Endometrium (tissue), 2 donors: ENCODE data around the gene CAPN5.
"Not testable (repeated sequence)": the region's sequence is repeated elsewhere in the genome, so short reads cannot be mapped to it uniquely, and the experiment has no call there.

Source experiments
- FAIRE-seq: peaks from 2 replicates; lab custom pipeline; 2012; peaks lifted over from hg19 to GRCh38; lab: Jason Lieb, UNC
- donor health status: control.
- donor health status: control.

CAPN5 gene

DNA sequence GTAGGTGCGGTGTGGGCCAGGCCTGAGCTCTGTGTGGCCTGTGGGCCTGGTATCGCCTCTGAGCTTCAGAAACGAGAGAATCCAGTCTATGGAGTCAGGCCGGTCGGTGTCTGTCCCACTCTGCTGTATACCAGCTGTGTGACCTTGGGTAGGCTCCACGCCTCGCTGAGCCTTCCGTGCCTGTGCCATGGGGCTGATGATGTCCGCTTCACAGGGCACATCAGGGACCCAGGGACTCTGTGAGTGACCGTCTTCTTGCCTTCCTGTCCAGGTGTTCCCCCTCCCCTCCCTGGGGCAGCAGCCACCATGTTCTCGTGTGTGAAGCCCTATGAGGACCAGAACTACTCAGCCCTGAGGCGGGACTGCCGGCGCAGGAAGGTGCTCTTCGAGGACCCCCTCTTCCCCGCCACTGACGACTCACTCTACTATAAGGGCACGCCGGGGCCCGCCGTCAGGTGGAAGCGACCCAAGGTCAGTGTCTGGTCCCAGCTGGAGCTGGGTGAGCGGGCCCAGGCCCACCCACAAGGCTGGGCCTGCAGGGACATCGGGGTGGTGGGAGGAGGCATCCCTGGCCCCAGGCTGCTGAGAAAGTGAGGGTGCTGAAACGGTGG is 17.9 kb downstream of the CAPN5 start:
- no peak for FAIRE-seq

DNA sequence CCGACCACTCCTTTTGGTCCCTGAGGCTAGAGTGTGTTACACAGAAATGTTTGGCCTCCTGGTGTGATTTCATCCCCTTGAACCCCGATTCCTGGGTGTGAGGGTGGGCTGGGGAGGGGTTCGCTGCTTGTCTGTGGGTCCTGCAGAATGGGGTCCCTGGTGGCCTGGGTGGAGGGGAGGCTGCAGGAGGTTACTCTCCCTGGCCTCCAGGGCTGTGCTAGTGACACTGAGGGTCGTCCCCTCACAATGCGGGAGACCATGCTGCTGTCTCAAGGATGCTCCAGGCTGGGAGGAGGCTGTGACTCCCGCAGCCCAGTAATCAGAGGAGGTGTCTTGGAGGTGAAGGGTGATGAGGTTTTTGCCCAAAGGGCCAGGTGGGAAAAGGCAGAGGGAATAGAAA is 18.9 kb downstream of the CAPN5 start:
- no peak for FAIRE-seq

DNA sequence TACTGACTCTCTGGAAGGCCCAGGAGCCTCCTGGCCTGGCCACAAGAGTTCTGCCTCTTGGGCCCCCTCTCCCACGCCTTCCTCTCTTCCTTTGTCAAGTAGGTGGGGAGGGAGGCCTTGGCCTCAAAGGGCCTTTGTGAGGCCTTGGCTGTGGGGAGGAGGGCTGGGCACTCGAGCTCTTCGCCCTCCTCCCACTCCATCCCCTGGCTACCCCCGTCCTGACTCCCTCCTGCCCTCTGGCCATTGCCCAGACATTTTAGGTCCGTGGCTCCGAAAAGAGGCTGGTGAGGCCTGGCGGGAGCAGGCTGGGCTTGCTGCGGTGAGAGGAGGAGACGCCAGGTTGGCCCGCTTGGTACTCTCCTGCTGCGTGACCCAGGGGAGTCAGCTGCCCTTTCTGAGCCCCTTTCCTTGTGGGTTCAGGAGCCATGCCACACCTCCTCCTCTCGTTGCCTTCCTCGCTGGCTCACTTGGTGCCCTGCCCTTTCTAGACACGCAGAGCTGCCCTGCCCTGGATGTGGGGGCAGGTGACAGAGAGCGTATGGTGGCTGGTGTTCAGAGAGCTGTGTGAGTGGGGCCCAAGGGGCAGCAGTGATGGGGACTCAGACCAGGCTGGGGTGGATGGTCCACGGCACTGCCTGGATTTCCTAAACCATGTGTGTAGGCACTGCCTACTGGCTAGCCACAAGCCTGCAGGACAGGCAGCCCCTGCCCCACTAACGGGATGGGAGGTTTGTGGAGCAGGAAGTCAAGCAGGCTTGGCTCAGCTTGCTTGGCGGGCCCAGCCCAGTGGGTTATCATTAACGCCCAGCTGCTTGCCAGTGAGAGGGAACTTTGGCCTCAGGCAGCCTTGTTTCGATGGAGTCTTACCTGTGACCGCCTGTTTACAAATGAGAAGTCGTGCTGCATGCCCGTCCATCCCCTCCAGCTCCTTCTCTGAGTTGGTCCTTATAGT is 20.0 kb downstream of the CAPN5 start:
- no peak for FAIRE-seq

DNA sequence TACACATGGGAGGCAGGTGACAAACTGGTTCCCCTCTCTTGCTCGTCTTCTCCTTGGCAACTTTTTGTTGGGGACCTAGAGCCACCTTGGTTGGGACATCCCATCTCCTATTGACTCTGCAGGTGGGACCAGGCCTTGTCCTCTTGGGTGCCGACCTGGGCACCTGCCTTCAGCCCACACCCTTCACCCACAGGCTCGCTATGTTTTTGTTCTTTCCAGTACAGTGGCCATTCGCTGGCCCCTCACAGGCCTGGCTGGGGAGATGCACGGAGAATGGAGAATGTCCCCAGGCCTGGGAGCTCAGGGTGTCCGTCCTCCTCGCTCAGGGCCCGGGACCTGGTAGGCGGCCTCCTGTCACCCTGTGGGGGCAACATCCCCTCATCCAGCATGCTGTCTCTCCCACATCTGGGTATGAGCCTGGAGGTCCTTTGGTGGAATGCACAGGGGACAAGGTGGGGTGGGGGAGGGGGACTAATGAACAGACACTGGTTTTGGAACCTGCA is 21.0 kb downstream of the CAPN5 start:
- no peak for FAIRE-seq

DNA sequence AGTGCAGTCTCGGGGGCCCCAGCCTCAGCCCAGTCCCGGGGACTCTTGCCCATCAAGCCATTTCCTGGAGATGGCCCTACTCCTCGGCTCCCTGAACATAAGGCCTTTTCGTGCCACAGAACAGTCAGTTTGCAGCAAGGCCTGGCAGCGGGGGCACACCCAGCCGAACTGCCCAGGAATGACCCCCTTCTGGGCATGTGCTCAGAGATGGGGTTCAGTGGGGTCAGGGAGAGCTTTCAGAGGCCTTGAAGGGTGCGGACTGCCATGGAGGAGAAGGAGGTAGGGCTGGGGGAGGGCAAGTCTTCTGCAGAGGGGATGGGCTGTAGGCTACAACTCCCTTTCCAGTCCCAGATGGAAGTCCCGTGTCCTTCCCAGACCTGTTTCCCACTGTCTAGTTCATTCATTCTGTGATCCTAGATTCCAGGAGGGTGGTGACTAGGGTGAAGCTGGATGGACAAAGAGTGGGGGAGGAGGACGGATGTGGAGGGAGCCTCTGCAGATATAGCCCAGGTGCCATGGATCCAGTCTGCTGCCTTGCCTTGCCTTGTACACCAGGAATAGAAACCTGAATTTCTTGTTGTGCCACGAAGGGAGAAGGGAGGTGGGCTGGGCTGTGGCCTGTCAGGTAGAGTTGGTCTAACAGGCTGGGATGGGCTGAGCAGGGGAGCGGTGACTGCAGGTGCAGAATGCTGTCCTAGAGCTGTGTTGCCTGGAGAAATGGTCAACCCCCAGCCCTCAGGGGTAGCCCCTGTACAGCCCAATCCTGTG is 21.6 kb downstream of the CAPN5 start:
- no peak for FAIRE-seq

DNA sequence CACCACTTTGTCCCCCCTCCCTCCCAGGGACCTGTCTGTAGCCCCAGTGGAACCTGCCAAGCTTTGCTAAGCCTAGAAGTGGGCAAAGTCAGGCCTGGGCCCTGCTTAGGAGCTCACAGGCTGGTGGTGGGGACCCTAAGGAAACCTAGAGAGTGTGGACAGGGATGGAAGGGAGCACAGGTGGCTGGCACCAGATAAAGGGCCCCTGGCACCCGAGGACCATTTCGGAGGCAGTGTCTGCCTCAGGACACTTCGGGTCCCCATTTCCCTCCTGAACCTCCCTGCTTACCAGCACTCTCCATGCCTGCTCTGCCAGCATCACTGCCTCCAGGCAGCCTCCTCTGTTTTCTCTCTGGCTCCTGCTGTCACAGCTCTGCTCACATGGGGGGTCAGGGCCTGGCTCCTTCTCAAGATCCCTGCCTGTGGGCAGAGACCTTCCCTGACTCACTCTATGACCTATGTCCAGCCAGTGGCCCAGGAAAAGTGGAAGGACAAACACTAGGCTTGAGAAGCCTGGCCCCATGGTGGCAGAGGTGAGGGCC is 22.3 kb downstream of the CAPN5 start:
- no peak for FAIRE-seq

DNA sequence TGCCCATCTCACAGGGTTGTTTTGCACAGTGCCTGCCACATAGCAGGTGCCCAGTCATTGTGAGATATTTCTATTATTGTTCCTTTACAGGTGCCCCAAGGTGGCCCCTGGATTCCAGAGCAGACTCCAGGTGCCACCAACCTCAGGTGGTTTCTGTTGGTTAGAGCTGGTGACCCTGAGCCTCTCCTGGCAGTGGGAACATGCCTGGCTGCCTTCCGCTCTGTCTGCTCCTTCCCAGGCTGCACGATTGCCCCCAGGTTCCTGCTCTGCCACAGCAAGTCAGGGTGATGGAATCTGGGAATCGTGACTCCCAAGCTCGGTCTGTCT is 23.2 kb downstream of the CAPN5 start:
- no peak for FAIRE-seq

DNA sequence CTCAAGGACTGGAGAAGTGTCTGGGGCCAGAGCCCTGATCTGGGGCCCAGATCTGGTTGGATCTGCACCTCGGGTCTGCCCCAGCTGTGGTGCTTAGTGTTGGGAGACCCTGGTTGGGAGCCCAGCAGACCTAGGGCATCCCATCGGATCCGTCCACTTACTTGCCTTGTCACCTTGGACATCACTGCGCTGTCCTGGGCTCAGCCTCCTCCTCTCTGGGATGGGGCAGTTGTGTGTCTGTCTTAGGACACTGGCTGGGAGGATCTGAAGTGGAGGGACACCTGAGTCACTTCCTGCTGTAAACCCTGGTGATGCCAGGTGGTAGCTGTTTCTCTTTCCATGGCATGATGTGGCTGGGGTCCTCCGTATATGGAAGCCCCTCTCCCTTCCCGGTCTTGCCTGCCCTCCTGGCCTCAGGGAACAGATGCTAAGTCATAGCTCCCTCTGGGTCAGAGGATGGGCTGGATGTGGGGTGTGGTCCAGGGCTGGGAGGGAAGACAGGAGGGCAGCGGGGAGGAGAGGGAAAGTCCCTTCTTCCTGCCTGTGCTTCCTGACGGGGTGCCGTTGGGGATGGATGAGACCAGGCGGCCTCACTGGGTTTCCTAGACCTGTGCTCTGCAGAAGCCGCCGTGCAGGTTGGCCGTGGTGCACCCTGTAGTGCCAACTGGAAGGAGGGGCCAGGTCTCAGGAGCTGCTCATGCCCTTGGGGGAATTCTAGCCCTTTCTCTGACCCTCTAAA is 23.8 kb downstream of the CAPN5 start:
- FAIRE-seq = no peak

DNA sequence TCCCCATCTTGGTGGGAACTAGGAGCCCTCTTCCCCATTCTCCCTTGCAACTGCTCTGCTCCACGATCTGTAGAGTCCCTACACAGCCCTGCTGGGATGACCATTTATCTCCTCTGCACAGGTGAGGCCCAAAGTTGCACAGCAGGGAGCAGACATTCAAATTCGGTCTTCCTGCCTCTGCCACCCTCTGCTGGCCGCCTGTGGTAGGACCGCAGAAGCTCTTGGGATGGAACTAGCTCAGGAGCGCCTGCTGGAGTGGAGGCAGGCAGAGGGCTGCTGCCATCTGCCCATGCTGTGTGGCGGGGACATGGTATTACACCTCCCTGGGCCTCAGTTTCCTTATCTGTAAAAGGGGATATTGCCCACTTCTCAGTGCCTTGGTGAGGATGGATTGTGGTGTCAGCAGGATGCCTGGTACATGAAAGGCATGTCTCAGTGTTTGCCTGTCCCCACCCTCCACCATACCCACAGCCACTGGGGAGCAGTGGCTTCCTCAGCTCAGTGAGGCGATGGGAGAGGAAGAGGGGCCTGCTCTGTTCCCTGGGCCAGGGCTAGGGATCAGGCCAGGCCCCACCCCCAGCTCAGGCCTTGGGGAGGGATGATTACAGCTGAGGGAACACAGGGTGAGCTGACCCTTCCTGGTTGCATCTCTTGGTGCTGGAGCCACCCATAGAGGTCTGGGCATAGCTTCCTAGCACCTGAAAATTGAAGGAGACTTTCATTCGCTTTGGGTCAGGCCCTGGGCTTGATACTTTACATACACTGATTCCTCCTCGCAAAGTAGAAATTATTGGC is 24.6 kb downstream of the CAPN5 start:
- no peak for FAIRE-seq

DNA sequence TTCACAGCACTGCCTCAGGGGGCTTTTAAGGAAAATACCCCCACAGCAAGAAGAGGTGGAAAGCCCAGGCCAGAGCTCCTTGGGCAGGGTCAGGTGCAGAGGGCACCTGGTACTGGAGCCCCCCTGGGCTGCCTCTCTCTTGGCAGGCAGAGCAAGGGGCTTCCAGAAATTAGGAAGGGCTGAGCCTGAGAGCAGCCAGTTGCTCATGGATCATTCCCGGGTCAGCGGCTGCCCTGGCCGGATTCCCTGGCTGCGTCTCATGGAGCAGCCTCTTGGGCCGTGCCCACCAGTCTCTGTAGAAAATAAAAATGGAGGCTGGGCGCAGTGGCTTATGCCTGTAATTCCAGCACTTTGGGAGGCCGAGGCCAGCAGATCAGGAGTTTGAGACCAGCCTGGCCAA is 25.6 kb downstream of the CAPN5 start:
- FAIRE-seq = no peak

DNA sequence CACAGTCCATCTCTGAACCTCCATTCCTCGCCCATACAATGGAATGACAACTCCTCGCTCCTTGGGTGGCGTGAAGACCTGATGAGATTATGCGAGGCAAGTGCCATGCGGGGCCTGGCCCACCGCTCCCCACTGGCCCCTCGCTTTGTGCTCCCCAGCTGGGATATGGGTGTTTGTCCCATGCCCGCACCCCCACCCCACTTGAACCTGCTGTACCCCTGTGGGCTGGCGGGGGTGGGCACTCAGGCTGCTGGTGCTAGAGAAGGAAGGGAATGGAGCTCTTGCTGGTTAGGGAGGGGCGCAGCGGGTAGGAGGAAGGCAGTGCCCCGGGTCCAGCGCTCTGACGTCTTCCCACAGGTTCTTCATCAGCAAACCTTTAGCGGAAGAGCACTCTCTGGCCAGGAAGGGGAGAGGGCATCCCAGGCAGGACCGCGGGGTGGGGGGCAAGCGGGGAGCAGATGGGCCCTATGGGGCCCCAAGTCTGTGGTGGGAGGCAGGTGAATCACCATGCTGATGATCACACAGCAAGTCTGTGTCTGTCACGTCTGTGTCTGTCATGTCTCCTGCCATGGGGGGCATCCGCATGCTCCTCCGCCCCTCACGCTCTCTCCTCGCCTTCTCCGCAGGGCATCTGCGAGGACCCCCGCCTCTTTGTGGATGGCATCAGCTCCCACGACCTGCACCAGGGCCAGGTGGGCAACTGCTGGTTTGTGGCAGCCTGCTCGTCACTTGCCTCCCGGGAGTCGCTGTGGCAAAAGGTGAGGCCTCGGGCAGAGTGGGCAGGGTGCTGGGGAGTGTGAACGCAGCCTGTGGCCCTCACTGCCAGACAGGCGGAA is 26.5 kb downstream of the CAPN5 start:
- FAIRE-seq = no peak

DNA sequence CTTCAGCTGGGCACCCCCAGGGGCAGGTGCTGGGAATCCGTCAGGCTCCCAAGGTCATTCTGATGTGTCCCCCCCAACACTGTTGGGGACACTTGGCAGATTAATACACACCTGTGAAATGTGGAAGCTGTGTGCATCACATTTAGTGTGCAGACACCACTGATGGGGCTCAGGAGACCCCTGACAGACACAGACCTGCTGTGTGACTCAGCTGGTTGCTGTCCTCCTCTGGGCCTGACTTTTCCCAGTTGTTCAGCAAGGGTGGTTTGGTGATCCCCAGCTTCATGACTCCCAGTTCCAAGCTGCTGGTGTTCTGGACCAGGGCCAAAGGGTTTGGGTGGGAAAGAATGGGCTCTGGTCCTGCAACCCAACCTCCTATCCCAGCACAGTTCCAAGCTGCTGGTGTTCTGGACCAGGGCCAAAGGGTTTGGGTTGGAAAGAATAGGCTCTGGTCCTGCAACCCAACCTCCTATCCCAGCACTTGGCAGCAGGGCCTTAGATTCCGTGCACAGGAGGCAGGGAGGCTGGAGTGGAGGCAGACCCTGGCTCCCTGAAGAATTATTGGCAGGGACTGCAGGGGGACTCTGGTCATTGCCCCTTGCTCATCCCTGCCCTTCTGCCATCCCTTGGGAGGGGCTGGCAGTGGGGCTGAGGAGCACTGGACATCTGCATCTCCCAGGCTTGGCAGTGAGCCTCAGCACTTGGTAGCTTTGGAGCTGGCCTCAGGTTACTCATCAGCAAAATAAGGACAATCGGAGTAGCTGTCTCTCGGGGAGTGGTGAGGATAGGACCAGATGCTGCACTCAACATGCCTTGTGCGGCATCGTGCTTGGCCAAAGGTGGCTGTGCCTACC is 27.4 kb downstream of the CAPN5 start:
- no peak for FAIRE-seq

DNA sequence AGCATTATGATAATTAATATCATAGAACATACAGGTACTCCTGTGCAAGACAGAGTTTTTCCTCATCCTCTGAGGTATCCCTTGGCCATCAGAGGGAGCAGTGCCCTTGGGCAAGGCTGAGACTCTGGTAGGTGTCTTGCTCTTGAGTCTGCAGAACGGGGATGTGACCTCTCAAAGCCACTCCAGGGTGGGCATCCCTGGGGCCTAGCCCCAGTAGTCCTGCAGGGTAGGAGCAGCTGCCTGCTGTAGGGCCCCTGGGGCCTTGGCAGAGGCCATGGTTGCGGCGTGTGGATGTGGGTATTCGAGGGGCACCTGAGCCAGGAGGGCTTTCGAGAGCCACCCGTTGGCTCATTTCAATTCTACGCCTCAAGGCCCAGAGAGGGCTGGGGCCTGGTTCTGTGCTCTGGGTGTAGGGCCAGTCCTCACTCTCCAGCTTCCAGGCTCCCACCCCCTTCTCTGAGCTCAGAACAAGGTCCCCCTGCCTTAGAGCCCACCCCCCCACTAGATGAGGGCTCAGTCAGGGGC is 28.1 kb downstream of the CAPN5 start:
- no peak for FAIRE-seq

DNA sequence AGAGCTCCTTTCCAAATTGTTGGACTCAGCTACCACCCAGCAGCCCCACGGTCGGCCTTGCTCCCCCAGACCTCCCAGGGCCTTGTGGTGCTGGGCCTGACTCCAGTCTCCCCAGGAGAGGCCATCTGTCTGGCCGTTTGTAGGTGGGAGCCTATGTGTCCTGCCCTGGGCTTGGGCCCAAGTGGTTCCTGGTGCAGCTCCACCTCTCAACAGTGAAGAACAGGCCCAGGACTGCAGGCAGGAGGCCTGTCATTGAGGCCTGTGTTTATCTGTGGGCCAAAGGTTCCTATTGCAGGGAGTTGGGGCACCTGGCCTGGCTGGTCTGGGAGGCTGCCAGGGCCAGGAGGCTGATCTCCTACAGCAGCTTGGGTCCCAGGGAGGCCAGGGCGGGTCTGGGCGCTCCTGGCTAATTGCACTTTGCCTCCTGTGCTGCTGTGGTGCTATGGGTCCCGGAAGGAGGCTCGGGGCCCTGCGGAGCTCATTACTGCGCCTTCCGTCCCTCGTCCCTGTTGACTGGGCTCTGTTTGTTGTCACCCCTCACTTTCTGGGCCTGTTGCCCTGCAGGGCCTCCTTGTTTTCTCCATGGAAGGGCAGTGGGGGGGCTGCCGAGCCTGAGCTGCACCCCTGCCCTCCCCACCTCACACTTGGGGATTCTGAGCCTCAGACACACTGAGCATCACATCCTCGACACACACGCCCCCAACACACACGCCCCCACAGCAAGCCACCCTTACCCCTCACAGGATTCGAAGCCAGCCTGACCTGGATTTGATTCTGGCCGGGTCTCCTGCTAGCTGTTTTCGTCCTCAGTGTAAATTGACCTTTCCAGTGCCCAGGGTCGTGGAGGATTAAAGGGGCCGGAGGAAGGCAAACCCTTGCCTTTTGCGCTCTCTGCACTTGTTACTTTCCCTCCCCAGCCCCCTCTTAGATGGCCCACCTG is 29.1 kb downstream of the CAPN5 start:
- FAIRE-seq = no peak

DNA sequence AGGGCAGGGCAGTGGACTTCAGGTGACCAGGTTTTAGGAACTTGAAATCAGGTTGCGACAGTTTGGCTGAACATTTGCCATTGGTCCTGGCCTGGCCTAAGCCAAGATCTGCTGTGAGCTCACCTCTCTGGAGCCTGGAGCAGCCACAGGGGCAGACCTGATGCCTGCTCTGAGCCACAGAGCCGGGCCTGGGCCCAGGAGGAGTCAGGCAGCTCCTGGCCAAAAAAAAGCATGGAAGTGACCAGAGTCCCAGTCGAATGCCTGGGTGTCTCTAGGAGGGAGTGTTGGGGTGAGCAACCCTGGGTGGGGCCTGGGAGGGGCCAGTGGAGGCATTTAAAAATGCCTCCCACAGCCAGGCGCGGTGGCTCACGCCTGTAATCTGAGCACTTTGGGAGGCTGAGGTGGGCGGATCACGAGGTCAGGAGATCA is 29.8 kb downstream of the CAPN5 start:
- FAIRE-seq = no peak

DNA sequence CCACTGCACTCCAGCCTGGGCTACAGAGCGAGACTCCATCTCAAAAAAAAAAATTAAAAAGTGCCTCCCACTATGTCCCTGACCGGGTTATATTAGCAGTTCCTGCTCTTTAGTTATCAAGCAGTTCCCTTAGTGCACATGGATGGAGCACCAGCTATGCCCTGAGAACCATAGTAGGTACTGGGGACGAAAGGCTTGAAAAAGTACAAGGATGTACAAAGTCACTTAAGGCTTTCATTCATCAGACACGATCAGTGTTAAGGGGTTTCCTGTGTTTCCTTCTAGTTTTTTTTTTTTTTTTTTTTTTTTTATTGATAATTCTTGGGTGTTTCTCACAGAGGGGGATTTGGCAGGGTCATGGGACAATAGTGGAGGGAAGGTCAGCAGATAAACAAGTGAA is 30.4 kb downstream of the CAPN5 start:
- FAIRE-seq = not testable (repeated sequence)

DNA sequence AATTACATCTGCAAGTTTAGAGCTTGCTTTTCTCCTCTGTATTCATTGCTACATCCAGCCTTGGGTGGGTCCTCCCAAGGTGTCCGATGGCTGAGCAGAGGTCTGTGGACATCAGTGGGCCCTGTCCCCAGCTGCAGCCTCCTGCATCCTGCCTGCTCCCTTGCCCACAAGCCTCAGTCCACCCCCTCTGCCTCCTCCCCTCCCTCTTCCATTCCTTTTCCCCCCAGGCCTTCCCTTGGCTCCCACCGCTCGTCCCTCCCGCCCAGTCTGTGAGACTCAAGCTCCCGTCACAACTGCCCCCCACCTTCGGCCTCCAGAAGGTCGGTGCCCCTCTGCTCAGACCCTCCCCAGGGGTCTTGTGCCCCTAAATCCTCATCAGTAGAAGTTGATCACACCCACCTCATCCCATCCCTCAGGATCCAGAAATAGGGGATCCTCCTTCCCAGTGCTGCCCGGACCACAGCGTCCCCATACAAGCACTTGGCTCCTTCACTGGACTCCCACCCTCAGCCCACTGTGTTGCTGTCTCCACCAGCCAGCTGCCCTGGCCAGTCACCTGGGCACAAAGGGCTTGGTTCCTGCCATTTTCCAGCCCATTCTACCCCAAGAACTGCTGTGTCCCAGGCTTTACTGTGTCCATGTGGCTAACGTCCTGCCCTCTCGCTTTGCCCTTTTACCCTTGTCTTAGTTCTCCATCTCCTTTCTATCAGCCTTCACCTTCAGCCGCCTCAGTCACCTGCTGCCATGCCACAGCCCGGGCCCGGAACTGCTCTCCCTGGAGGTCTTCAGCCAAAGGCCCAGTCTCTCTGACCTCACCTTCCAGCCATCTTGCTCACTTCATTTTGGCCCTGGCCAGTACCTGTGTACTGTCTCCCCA is 33.6 kb downstream of the CAPN5 start:
- no peak for FAIRE-seq
